HG03175 (cell line): ENCODE results near the gene TARP.
"Not testable (repeated sequence)": the region's sequence is repeated elsewhere in the genome, so short reads cannot be mapped to it uniquely, and the experiment has no call there.

ENCODE experiments used
- ATAC-seq: cut with Tn5 transposase; IDR thresholded peaks from one replicate; pipeline ENCODE4 v1.9.1; 2021; ENCODE audit warnings: mild to moderate bottlenecking, moderate library complexity; ENCODE audit not compliant: unreplicated experiment

TARP gene

DNA sequence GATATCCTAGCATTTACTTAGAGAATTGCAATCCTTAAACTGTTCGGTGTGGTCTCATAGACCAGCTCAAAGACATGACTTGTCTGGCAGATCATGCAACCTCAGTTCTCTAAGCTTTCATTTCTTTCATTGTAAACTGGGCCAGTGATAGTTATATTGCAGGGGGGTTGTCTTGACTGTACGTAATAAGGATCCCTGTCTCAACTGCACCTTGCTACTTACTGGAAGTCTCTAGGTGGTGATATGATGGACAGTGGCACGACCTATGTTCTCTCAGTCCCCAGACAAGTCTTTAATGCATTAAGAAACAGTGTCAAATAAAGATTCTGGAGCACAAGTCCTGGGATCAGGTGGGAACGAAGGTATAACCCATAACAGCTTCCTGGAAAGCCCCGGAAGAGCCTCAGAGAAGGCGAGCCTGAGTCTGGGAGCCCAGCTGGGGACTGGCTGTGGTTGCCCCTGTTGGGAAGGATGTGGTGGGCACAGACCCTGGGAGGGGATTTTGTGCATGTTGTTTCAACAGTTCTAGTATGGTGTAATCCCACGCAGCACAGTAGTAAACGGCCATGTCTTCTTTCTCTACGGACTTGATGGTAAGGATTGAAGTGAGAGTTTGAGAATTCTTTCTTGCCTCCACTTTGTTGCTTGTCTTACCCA lies 26.0 kb upstream of the TARP start:
- ATAC-seq: no peak

DNA sequence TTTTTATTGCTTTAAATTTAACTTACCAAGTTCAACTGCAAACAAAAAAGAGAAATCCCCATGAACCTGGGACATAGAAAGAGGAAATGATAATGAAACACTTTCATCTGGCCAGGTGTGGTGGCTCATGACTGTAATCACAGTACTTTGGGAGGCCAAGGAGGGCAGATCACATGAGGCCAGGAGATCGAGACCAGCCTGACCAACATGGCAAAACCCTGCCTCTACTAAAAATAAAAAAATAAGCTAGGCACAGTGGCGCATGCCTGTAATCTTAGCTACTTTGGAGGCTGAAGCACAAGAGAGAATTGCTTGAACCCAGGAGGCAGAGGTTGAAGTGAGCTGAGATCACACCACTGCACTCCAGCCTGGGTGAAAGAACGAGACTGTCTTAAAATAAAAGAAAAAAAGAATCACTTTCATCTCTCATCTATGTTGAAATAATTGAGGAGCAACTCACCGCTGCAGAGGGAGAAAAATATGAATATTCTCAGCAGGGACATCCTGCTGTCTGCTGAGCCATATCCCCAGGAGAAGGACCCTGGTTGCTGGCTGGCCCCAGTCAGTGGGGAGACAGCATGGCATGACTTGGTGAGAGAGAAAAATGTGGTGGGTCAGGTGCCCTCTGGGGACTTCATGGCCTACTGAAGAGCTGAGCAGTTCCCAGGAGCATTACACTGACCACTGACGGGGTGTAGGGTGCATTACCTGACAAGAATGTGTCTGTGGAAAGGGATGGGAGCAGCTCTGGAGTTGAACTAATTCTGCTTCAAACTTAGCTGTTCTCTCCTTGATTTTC lies 22.8 kb upstream of the TARP start:
- no peak for ATAC-seq

DNA sequence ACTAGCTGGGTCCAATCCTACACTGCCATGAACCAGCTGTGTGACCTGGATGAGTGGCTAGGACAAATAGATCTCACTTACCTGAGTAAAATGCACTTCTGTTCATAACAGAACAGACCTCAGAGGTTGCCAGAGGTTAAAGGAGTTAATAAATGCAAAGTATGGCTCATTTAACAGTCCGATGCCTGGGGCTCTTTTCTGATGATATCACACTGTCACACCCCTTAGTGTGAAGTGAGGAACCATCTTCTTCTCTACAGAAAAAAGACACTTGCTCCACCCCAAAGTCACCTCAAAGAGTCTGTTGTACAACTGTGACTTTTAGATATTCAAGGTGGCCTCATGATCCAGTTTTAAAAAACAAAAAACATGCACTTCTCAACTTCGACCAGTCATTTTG lies 21.5 kb upstream of the TARP start:
- ATAC-seq: no peak

DNA sequence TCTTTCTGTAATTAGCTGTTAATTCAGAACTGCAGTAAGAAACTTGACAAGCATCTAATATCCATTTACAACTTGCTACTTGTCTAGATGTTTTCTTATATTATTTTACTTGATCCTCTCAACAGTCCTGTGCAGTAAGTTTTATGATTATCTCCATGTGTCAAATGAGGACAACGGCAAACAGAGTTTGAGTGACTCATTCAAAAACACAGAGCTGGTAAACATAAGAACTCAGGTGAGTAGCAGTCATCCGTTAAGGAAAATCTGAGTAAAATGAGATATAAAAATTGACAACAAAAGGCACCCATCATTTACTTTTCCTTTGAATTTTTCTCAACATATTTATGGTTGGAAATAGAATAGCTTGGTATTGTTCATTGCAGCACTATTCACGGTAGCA lies 19.0 kb upstream of the TARP start:
- ATAC-seq: no peak

DNA sequence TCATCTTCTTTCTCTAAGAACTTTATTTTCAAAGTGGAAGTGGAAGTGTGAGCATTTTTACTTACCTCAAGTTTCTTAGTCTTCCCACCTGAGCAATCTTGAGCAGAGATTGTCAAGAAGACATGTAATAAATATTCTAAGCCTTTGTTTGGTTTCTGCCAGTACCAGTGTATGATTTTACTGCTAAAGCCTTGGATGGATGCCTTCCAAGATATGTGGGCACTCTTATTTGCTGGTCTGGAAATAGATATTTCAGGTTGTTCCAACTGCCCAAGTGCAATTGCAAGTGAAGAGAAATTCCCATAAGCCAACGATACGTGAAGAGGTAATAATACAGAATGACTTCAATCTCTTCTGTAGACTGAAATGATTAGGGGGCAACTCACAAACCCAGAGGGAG lies 18.2 kb upstream of the TARP start:
- ATAC-seq: no peak

DNA sequence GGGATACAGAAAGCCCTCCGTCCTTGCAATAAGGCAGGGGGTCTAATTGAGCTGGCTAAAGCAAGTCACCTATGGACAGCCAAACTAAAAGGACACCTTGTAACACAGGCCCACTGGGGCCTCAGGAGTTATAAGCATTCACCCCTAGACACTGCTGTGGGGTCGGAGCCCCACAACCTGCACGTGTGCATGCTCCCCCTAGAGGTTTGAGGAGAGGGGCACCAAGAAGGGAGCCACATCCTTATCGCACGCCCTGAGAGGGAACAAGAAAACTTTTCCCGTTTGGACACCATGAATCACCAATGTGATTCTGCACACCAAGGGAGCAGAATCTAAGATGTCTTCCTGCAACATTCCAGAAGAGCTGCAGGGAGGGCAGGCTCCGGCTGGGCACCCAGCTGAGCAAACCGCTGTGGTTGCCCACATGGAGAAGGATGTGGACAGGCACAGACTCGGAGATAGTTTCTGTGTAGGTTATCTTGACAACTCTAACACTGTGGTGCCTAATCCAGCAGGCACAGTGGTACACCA lies 17.7 kb upstream of the TARP start:
- ATAC-seq: no peak

DNA sequence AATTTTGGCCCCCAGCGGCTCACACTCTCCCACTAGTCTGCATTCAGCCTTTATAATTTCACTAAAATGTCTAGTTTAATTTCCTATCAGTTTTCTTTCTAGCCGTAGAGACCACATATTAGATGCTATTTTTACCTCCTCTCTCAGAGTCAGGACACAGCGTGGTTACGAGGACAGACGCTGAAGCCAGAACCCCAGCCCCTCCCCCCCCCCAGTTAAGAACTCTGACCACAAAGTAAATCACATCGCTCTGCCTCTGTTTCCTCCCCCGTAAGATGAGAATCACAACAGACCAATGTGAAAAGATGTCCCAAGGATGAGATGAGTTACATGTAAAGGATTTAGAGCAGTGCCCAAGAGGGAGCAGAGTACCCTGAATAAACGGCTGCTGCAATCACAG lies 11.1 kb upstream of the TARP start:
- ATAC-seq: no peak

DNA sequence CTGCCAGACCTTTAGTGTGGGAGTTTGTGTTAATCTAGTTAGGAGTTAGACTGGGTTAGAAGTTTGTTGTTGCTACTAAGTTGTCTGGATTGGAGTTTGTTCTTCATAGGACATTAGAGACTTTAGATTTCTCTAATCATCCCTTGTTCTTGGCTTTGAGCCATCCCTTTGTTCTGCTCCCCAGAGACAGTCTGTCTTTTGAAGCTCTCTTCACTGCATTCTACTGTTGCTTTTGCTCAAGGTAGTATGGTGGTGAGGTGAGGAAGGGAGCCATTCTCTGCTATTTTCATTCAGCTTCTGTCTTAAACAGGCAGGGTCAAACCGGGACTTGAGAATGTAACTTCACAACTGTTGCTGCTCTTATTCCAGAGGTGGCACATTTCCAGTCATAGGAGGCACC lies 10.4 kb upstream of the TARP start:
- no peak for ATAC-seq

DNA sequence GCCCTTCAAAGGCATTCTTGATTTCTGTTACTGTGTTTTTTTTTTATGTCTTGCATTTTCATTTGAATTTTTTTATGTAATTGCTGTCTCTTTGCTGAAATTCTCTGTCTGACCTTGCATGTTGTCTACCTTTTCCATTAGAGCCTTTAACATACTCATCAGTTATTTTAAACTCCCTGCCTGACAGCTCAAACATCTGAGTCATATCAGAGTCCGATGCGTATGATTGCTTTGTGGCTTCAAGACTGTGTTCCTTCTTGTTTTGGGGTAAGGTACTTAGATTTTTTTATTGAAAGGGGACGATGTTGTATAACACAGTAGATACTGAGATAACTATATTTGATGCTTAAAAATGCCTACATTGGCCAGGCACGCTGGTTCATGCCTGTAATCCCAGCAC lies 9.7 kb upstream of the TARP start:
- ATAC-seq: no peak

DNA sequence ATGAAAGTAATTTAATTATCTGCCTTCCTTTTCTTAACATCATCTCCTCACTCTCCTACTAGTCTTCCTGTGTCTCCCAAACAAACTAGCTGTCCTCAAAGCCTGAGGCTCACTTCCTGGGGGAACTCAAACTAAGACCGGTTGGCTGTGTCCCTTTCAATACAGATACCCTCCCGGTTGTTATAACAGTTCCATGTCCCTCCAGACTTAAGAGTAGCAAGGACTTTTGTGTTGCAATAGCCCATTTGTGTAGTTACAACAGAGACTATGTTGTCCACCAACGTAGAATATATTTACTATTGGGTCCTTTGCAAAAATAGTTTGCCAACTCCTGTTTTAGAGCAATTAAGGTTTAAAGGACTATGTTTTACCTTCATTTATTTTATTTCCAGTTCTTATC lies 8.6 kb upstream of the TARP start:
- no peak for ATAC-seq

DNA sequence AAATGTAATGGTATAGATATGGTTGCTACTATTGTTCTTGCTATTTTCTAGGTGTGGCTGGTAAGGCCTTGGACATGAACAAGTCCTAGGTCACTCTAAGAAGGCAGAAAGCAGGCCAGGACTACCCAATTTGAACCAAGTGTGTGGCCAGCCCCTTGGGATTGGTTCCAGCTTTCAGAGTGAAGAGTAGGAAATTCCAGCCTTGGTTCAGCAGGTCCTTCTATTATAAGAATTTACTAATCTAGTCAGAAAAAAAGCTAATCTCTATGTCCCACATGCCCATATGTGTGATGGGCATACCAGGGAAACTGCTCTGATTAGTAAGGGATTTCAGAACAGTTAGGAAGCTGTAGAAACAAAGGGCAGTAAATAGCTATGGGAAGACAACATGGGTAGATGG lies 7.8 kb upstream of the TARP start:
- ATAC-seq: no peak

DNA sequence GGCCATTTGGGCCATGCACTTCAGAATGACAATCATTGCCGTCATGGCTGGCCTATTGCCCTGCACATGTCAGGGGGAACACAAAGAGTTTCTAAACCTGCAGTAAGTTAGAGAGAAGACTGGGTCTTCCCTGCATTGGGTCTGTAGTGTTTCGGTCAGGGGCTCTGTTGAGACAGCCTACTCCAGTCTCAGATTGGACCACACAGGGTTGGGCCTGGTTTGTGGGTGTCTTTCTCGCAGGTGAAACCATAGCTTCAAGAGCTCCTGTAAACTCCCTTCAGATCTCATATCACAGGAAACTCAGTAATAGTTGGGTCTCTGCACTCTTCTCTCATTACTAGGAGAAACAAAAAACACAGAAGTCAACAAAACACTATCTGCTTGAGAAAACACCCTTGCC lies 7.3 kb upstream of the TARP start:
- ATAC-seq: no peak

DNA sequence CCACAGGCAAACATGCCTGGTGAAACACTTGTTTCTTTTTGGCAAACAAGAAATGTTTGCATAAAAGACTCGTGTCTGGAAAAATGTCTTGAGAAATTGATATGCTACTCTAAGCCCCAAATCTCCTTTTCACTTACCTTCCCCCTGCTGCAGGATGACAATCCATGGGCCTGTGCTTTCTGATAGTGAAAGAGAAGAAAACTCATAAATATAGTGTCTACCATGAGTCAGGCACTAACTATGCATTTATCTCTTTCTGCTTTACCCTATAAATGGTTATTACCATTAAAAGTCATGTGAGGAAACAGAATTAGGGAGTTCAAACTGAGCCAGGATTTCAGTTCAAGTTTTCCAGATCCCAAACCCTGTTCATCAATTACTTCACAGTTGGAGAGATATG lies 6.6 kb upstream of the TARP start:
- ATAC-seq: no peak

DNA sequence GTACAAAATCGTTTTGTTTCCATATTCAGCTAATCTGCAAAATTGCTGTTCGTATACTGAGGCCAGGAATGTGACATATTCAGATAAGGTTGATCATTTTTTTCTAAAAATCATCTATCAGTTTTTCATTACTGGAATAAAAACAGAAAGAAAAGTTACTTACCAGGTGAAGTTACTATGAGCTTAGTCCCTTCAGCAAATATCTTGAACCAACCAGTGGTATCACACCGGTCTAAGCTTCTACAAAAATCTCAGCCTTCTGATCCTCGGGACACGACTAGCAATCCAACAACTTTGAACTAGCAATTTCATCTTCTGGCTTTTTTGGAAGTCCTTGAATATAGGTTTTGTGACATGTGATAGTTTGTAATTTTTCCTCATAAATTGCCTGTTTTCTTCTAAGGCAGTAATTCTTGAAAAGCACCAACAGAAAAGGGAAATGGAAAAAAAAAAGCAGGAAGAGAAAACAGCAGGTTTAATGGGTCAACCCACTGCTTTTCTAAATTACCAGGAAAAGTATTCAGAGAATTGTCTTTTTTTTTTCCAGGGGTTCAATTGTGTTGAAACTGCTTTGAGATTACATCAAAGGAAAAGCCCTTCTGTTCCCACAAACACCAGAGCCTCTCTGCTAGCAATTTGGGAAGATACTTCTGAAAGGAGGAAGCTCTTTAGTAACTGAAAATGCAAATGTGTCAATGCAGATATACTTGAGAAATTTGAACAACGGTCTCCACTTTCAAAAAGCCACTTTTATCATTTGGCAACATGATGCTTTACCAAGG lies 2.9 kb upstream of the TARP start:
- ATAC-seq: no peak

DNA sequence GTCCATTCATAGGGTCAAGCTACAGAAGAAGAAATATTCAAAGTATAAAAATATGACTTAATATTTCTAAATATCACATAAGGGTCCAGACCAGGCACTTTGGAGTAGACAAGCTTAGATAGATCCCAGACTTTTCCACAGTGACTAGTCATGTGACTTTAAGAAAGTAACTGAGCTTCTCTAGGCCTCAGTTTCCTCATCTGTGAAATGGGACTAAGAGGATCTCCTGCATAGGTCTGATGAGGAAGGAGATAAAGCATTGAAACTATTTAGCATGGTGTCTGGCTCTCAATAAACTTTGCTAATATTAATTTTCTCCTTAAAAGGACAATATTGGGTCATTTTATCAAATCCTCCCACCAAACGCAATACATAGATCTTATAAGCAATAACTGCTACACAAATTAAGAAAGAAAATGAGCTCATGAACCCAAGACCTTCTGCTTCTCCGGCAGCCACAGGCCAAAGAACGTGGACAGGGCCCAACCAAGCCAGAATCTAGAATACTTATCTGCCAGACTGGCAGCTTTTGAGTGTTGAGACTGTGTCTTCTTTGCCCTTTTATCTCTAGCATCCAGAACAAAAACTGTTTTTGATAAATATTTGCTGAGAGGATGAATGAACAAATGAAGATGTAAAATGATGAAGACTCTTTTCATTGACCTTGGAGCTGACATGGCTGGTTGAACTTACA lies 1.6 kb upstream of the TARP start:
- no peak for ATAC-seq

DNA sequence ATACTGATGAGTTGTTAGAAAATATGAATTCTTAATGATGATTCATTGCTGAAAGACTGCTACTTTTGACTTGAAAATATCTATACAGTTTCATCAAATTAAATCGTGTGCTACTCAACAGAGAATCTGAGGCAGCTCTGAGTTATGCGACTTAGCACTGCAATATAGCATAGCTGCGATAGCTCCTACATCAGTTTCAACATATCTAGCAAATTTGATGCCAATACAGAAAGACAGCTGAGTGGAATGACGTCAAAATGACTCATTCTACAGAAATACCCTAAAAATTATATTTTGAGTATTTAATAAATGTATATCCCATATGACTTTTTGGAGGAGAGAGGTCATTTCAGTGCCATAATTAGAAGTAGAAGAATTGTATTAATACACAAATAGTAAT lies 1.1 kb upstream of the TARP start:
- ATAC-seq: no peak

DNA sequence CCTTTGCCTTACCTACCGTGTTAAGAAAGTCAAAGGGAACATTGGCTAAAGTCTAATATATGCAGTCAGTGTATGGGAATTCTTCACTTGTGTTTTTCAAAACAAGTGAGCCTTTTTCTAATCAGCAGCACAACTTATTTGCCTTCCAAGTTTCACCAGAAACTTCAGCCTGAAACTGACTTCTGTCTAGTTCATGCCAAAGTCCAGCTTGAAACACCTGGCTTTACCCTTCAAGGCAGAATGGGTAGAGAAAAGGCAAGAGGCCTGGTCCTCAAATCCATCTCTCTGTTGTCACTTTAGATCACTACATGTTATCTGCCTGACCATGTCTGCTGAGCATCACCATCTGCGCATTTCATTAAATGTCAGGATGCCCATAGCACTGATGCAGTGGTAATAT lies 3.0 kb downstream of the TARP start:
- not testable (repeated sequence) for ATAC-seq

DNA sequence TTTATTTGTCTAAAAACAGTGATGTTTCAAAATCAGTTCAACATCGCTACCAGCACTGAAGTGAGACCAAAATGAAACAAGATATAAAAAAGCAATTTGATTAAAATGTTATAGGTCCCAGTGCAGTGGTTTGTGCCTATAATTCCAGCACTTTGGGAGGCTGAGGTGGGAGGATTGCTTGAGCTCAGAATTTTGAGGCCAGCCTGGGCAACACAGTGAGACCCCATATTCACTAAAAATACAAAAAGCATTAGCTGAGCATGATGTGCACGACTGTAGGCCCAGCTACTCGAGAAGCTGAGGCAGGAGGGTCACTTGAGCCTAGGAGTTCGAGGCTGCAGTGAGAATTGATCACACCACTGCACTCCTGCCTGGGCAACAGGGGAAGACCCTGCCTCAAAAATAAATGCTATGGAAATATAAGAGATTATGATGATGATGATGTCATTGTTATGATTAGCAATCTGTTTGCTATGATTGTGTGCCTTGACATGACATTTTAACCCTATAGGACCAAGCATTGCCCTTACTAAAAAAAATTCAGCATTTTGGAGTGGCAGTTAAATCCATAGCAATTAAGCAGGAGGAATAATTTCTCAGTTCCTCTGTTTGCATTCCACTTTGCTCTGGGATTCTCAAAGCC lies 3.6 kb downstream of the TARP start:
- not testable (repeated sequence) for ATAC-seq

DNA sequence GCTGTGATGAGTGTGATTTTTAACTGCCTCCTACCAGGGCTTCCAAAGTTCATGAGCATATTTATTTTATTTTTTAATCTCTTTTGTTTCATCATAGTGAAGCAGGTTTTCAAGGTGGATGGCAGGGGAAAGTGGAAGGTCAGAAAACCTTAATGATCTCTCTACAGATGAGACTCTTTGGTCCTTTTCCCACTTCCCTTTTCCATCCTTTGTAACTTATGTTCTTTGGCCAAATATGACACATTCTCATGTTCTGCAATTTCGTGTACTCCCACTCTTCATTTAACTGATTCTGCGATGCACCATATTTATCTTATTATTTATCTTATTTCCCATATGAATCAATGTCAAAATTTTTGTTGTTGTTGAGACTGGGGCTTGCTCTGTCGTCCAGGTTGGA lies 7.5 kb downstream of the TARP start:
- ATAC-seq: not testable (repeated sequence)

DNA sequence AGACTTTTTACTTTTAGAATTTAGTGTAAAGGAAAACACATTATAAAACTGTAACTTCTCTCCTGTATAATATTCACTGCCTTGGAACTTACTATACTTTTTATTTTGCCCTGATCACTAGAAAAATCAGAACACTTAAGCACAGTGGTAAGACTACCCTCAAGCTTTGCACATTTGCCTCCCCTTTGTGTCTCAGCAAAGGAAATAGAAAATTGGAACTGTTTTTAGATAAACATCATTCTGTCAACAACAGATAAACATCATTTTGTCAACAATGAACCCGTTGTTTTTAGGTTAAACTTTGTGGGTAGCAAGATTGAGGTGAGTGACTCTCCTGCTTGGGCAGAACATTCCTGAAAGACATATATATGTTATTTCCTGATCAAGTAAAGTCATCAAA lies 8.8 kb downstream of the TARP start:
- ATAC-seq: not testable (repeated sequence)

DNA sequence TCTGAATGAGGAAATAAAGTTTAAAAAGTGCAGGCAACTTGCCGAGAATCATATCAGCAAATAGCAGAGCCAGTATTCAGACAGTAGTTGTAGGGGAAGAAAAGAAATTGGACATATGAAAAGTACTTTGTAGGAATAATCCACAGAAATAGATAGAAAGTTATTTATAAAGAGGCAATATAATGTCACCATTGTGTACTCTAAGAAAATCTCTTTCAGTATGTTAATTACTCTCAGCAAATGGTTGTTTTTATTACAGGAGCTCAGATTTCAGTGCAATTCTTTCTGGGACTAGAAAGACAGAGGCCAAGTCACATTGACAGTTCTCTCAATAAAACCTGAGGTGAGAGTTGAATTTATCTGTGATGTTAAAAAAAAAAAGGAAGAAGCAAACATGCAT lies 10.2 kb downstream of the TARP start:
- ATAC-seq: not testable (repeated sequence)
